Fibroblast of skin of left biceps (primary cell): ENCODE results near the gene OBSCN.

Experiments
- DNase-seq, 2 experiments: peaks; one replicate each; pipeline ENCODE4 v3.0.0-alpha.2; 2013; ENCODE audit warnings: low read depth in 2 of 2

Gene OBSCN

GRCh38 chr1:228379666-228380065 lies 171.8 kb downstream of the OBSCN start:
- no peak for DNase-seq

GRCh38 chr1:228381356-228381755 lies 173.5 kb downstream of the OBSCN start:
- no peak for DNase-seq

GRCh38 chr1:228383773-228384172 lies 175.9 kb downstream of the OBSCN start:
- no peak for DNase-seq

GRCh38 chr1:228385232-228385631 lies 177.4 kb downstream of the OBSCN start:
- no peak for DNase-seq

GRCh38 chr1:228387321-228387720 lies 179.5 kb downstream of the OBSCN start:
- DNase-seq = no peak

GRCh38 chr1:228390649-228391048 lies 182.8 kb downstream of the OBSCN start:
- no peak for DNase-seq

- DNase-seq = no peak
Observed at GRCh38 chr1:228391411-228392020, 183.7 kb downstream of the OBSCN start.

GRCh38 chr1:228392111-228392936 lies 184.5 kb downstream of the OBSCN start:
- no peak for DNase-seq

- DNase-seq = peak; percentile 61 to 65
Observed at GRCh38 chr1:228393268-228393701, 185.4 kb downstream of the OBSCN start.

GRCh38 chr1:228393811-228394570 lies 186.1 kb downstream of the OBSCN start:
- DNase-seq = no peak

- DNase-seq = no peak
Observed at GRCh38 chr1:228394571-228395394, 186.9 kb downstream of the OBSCN start.

- DNase-seq = no peak
Observed at GRCh38 chr1:228396770-228397662, 189.2 kb downstream of the OBSCN start.

- no peak for DNase-seq
Observed at GRCh38 chr1:228397966-228398365, 190.1 kb downstream of the OBSCN start.

- no peak for DNase-seq
Observed at GRCh38 chr1:228398741-228399461, 191.1 kb downstream of the OBSCN start.

GRCh38 chr1:228399531-228400236 lies 191.8 kb downstream of the OBSCN start:
- no peak for DNase-seq

GRCh38 chr1:228400237-228400651 lies 192.4 kb downstream of the OBSCN start:
- DNase-seq = no peak

GRCh38 chr1:228400692-228401454 lies 193.0 kb downstream of the OBSCN start:
- DNase-seq = no peak
